ENCODE data around the gene CNOT2.

The CNOT2 gene

GRCh38 chr12:70402597-70402996 lies 159.4 kb downstream of the CNOT2 start:
- no peak for FAIRE-seq
- no peak for DNase-seq (ENCODE audit: extremely low spot score, insufficient read length, low read depth)

GRCh38 chr12:70403826-70404225 lies 160.6 kb downstream of the CNOT2 start:
- DNase-seq (ENCODE audit: extremely low spot score, insufficient read length, low read depth) (no peak), FAIRE-seq (no peak)
